Measurements from ENCODE around the gene CDC26.

DNA sequence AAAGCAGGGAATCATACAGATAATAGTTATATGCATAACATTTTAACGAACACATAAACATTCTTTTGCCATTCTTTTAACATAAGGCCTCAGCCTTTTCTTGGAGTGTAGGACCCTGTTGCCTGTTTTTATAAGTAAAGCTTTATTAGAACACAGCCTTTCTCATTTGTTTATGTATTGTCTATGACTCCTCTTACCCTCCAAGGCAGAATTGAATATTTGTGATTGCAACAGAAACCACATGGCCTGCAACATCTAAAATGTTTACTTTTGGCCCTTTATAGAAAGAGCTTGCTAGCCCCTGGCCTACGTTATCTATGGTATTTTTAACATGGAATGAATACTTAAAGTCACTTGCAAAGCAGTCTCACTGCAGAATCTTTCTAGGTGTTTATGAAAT is 51.4 kb downstream of the CDC26 start:
- TF ChIP-seq, protein P1, sequence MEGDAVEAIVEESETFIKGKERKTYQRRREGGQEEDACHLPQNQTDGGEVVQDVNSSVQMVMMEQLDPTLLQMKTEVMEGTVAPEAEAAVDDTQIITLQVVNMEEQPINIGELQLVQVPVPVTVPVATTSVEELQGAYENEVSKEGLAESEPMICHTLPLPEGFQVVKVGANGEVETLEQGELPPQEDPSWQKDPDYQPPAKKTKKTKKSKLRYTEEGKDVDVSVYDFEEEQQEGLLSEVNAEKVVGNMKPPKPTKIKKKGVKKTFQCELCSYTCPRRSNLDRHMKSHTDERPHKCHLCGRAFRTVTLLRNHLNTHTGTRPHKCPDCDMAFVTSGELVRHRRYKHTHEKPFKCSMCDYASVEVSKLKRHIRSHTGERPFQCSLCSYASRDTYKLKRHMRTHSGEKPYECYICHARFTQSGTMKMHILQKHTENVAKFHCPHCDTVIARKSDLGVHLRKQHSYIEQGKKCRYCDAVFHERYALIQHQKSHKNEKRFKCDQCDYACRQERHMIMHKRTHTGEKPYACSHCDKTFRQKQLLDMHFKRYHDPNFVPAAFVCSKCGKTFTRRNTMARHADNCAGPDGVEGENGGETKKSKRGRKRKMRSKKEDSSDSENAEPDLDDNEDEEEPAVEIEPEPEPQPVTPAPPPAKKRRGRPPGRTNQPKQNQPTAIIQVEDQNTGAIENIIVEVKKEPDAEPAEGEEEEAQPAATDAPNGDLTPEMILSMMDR (conservative IDR thresholded peaks at IDR 0.05; ENCODE audit: low read depth, low read length) = no peak
- no peak for TF ChIP-seq EZH2phosphoT487 (IDR thresholded peaks at IDR 0.05; ENCODE audit: borderline replicate concordance, low read length)
- no peak for TF ChIP-seq EZH2 (IDR thresholded peaks at IDR 0.05; ENCODE audit: low read length, unreplicated experiment)

Data from PC-3 (cell line).